Peyer's patch (tissue), 4 donors: ENCODE measurements around the gene ATP2C2. TPM values are rescaled to one million over a fixed set of nuclear protein-coding genes. Genes with fewer than 3 reads are reported as not detected.
A peak's percentile ranks its signal among the peaks of the same experiment; 100 is the strongest.

ENCODE experiments used
- DNase-seq, 3 donors: peaks; one replicate each; pipeline ENCODE4 v3.0.0-alpha.2; 2017 to 2019
- H3K27ac ChIP-seq, 4 donors: fragments of 200-600 bp; sonication (generic); one replicate each; pipeline ENCODE4 v1.5.1; 2016 to 2019
- H3K27me3 ChIP-seq, 2 donors: fragments of 200-600 bp; sonication (generic); one replicate each; pipeline ENCODE4 v1.5.1; 2019
- H3K36me3 ChIP-seq, 3 donors: fragments of 200-600 bp; sonication (generic); one replicate each; pipeline ENCODE4 v1.5.1; 2016 to 2019
- H3K4me1 ChIP-seq, 4 donors: fragments of 200-600 bp; sonication (generic); one replicate each; pipeline ENCODE4 v1.5.1; 2016 to 2019
- H3K4me3 ChIP-seq, 4 donors: fragments of 200-600 bp; sonication (generic); 1 replicate in 3 of 4; 2 replicates in 1 of 4; pipeline ENCODE4 v1.5.1; 2016 to 2019; ENCODE audit warnings: mild to moderate bottlenecking in 1 of 4
- H3K9me3 ChIP-seq, 4 donors: fragments of 200-600 bp; sonication (generic); one replicate each; pipeline ENCODE4 v1.5.1; 2016 to 2019; ENCODE audit warnings: mild to moderate bottlenecking in 1 of 4
- CTCF ChIP-seq, 6 experiments: fragments of 450-650 bp in 4 of 6; fragments of 200-600 bp in 2 of 6; sonication (generic) in 1 of 6; IDR thresholded peaks; one replicate each; pipeline ENCODE4 v1.5.1; 2017 to 2019; ENCODE audit warnings: antibody characterized with exemption in 6 of 6, mild to moderate bottlenecking in 3 of 6, moderate library complexity in 1 of 6
- POLR2A ChIP-seq, 2 donors: fragments of 450-650 bp; IDR thresholded peaks; one replicate each; pipeline ENCODE4 v1.5.1; 2017; ENCODE audit warnings: antibody characterized with exemption in 2 of 2, mild to moderate bottlenecking in 2 of 2, moderate library complexity in 2 of 2
- total RNA-seq, 4 donors: library from RNA; depleted of rRNA; stranded (reverse); fragments of >200 nt; gene quantifications; one replicate each; pipeline ENCODE4 v1.1.0, GENCODE V29; 2016

Gene ATP2C2
- total RNA-seq, 4 donors from 2014 or later = 84.2 to 148 (median 115) TPM

GRCh38 chr16:84369938-84370627, 1.7 kb downstream of the ATP2C2 start:
- Histone ChIP-seq H3K4me3 (peak overlapping the region in 2 of 4 donors; percentile 25 to 63), H3K27ac (peak overlapping the region in 3 of 4 donors; percentile 37 to 84 (median 51)), H3K4me1 (peaks cover 0 to 13% (median 0%) of the 10 kb centered on the region in 4 donors), H3K27me3 (peaks cover 3 to 4% of the 10 kb centered on the region in 2 donors), H3K36me3 (no peaks in the 10 kb centered on the region), H3K9me3 (no peaks in the 10 kb centered on the region)
- TF ChIP-seq POLR2A (IDR thresholded peaks at IDR 0.05) (peak in 1 of 2 donors; percentile 16), CTCF (IDR thresholded peaks at IDR 0.05) (peak in 1 of 6 experiments; percentile 18)
- peak in 2 of 3 donors; percentile 66 to 72 for DNase-seq

- Histone ChIP-seq H3K4me3 (no peak overlapping the region), H3K27me3 (peaks cover 3 to 4% of the 10 kb centered on the region in 2 donors), H3K27ac (peak overlapping the region in 3 of 4 donors; percentile 37 to 84 (median 51)), H3K9me3 (no peaks in the 10 kb centered on the region), H3K4me1 (peaks cover 0 to 13% (median 0%) of the 10 kb centered on the region in 4 donors), H3K36me3 (no peaks in the 10 kb centered on the region)
- DNase-seq = no peak
- no peak for TF ChIP-seq CTCF (IDR thresholded peaks at IDR 0.05)
- TF ChIP-seq POLR2A (IDR thresholded peaks at IDR 0.05) = no peak
Measured at GRCh38 chr16:84370723-84371552, 2.6 kb downstream of the ATP2C2 start.

- DNase-seq = no peak
- H3K4me3 ChIP-seq = no peak overlapping the region
- TF ChIP-seq POLR2A (IDR thresholded peaks at IDR 0.05) = no peak
- no peaks in the 10 kb centered on the region for H3K36me3 ChIP-seq
- H3K27ac ChIP-seq = no peak overlapping the region
- H3K4me1 ChIP-seq = peaks cover 0 to 13% (median 0%) of the 10 kb centered on the region in 4 donors
- H3K27me3 ChIP-seq = peaks cover 3 to 4% of the 10 kb centered on the region in 2 donors
- no peaks in the 10 kb centered on the region for H3K9me3 ChIP-seq
Measured at GRCh38 chr16:84371553-84371865, 3.2 kb downstream of the ATP2C2 start.

GRCh38 chr16:84373907-84374489, 5.7 kb downstream of the ATP2C2 start:
- H3K4me1 ChIP-seq = peaks cover 0 to 6% (median 0%) of the 10 kb centered on the region in 4 donors
- no peak overlapping the region for H3K4me3 ChIP-seq
- TF ChIP-seq POLR2A (IDR thresholded peaks at IDR 0.05) = no peak
- peaks cover 0 to 3% of the 10 kb centered on the region in 2 donors for H3K27me3 ChIP-seq
- DNase-seq = no peak
- H3K9me3 ChIP-seq = no peaks in the 10 kb centered on the region
- H3K27ac ChIP-seq = no peak overlapping the region
- no peaks in the 10 kb centered on the region for H3K36me3 ChIP-seq

GRCh38 chr16:84378099-84378498, 9.8 kb downstream of the ATP2C2 start:
- Histone ChIP-seq H3K4me1 (no peaks in the 10 kb centered on the region), H3K27me3 (no peaks in the 10 kb centered on the region), H3K9me3 (no peaks in the 10 kb centered on the region), H3K27ac (no peak overlapping the region), H3K36me3 (no peaks in the 10 kb centered on the region), H3K4me3 (no peak overlapping the region)
- DNase-seq = peak in 1 of 3 donors; percentile 2
- TF ChIP-seq POLR2A (IDR thresholded peaks at IDR 0.05) (no peak), CTCF (IDR thresholded peaks at IDR 0.05) (no peak)

GRCh38 chr16:84378567-84378966, 10.2 kb downstream of the ATP2C2 start:
- no peak overlapping the region for H3K27ac ChIP-seq
- DNase-seq = peak in 1 of 3 donors; percentile 15
- H3K4me3 ChIP-seq = no peak overlapping the region
- no peaks in the 10 kb centered on the region for H3K27me3 ChIP-seq
- H3K9me3 ChIP-seq = no peaks in the 10 kb centered on the region
- H3K36me3 ChIP-seq = no peaks in the 10 kb centered on the region
- TF ChIP-seq CTCF (IDR thresholded peaks at IDR 0.05) (no peak), POLR2A (IDR thresholded peaks at IDR 0.05) (no peak)
- no peaks in the 10 kb centered on the region for H3K4me1 ChIP-seq
